Activated B cell treated with CpG ODN at 0.5 μM for 24 hours (primary cell): ENCODE measurements around the gene VPS13D. TPM values are rescaled to one million over a fixed set of nuclear protein-coding genes. Genes with fewer than 3 reads are reported as not detected.

ENCODE experiments used
- ATAC-seq: fragments of 200-7000 bp; cut with Tn5 transposase; one replicate; pipeline ENCODE4 v1.10.0; 2021; ENCODE audit warnings: low read depth, mild to moderate bottlenecking, moderate library complexity
- CTCF ChIA-PET: fragments of 350-600 bp; sonication (Branson Sonifier 250); formaldehyde crosslinking; loops from one replicate; lab custom pipeline; 2021; ENCODE audit warnings: antibody characterized with exemption; lab: Charles Lee
- POLR2A ChIA-PET: fragments of 350-600 bp; sonication (Branson Sonifier 250); formaldehyde crosslinking; loops from one replicate; lab custom pipeline; 2021; ENCODE audit warnings: antibody characterized with exemption; lab: Charles Lee
- DNase-seq: peaks from one replicate; pipeline ENCODE4 v3.0.0; 2022
- H3K27ac Mint-ChIP-seq: one replicate; pipeline ENCODE4 v1.8.0; 2020; ENCODE audit warnings: mixed read lengths
- H3K27me3 Mint-ChIP-seq: one replicate; pipeline ENCODE4 v1.8.0; 2021; ENCODE audit warnings: mixed read lengths
- H3K36me3 Mint-ChIP-seq: one replicate; pipeline ENCODE4 v1.8.0; 2021; ENCODE audit warnings: low read depth, mixed read lengths
- H3K4me1 Mint-ChIP-seq: one replicate; pipeline ENCODE4 v1.8.0; 2021; ENCODE audit warnings: mixed read lengths
- H3K4me3 Mint-ChIP-seq: one replicate; pipeline ENCODE4 v1.8.0; 2020; ENCODE audit warnings: mild to moderate bottlenecking, mixed read lengths
- H3K9me3 Mint-ChIP-seq: one replicate; pipeline ENCODE4 v1.8.0; 2020; ENCODE audit warnings: mixed read lengths
- intact Hi-C: fragments of 100-400 bp; cut with micrococcal nuclease; formaldehyde crosslinking; loops from one replicate; pipeline ENCODE4 v1.15.1; 2024
- total RNA-seq: library from RNA; stranded (reverse); gene quantifications from 2 replicates; pipeline ENCODE4 v1.2.3, GENCODE V29; 2022
- TF ChIP-seq, protein P1 (sequence below): fragments of 200-600 bp; IDR thresholded peaks from one replicate; pipeline ENCODE4 v1.8.0; 2022; ENCODE audit warnings: antibody characterized with exemption, mild to moderate bottlenecking

VPS13D gene
- total RNA-seq, 1 donor from 2014 or later = 64.5 TPM

GRCh38 chr1:12185918-12186678 lies 43.7 kb upstream of the VPS13D start:
- ChIA-PET CTCF (interaction anchor here (1.4 kb wide), 1 partner anchor 61 kb away, joined by 6 read pairs; no protein-coding TSS in a partner anchor), POLR2A (no interaction called here)
- DNase-seq (no peak), ATAC-seq (no peak)
- Mint-ChIP-seq H3K36me3 (peaks cover 52% of the 10 kb centered on the region), H3K9me3 (no peaks in the 10 kb centered on the region), H3K4me1 (peaks cover 59% of the 10 kb centered on the region), H3K27me3 (no peaks in the 10 kb centered on the region), H3K4me3 (no peak overlapping the region), H3K27ac (peak overlapping the region; percentile 50)
- TF ChIP-seq, protein P1, sequence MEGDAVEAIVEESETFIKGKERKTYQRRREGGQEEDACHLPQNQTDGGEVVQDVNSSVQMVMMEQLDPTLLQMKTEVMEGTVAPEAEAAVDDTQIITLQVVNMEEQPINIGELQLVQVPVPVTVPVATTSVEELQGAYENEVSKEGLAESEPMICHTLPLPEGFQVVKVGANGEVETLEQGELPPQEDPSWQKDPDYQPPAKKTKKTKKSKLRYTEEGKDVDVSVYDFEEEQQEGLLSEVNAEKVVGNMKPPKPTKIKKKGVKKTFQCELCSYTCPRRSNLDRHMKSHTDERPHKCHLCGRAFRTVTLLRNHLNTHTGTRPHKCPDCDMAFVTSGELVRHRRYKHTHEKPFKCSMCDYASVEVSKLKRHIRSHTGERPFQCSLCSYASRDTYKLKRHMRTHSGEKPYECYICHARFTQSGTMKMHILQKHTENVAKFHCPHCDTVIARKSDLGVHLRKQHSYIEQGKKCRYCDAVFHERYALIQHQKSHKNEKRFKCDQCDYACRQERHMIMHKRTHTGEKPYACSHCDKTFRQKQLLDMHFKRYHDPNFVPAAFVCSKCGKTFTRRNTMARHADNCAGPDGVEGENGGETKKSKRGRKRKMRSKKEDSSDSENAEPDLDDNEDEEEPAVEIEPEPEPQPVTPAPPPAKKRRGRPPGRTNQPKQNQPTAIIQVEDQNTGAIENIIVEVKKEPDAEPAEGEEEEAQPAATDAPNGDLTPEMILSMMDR = no peak
- intact Hi-C loops = loop anchor here (2.0 kb wide), 1 partner anchor 23 kb away; no protein-coding TSS in a partner anchor

GRCh38 chr1:12186679-12186985 lies 43.2 kb upstream of the VPS13D start:
- Mint-ChIP-seq H3K36me3 (peaks cover 52% of the 10 kb centered on the region), H3K4me3 (no peak overlapping the region), H3K27ac (peak overlapping the region; percentile 50), H3K9me3 (no peaks in the 10 kb centered on the region), H3K4me1 (peaks cover 55% of the 10 kb centered on the region), H3K27me3 (no peaks in the 10 kb centered on the region)
- ChIA-PET POLR2A (no interaction called here), CTCF (interaction anchor here (2.8 kb wide), 1 partner anchor 61 kb away, joined by 18 read pairs; no protein-coding TSS in a partner anchor)
- no peak for ATAC-seq
- intact Hi-C loops = no loop called here
- TF ChIP-seq, protein P1 = no peak
- no peak for DNase-seq

- Mint-ChIP-seq H3K27me3 (no peaks in the 10 kb centered on the region), H3K36me3 (peaks cover 58% of the 10 kb centered on the region), H3K9me3 (no peaks in the 10 kb centered on the region), H3K4me1 (peaks cover 40% of the 10 kb centered on the region), H3K4me3 (no peak overlapping the region), H3K27ac (peak overlapping the region; percentile 13)
- TF ChIP-seq, protein P1 = no peak
- ATAC-seq (no peak), DNase-seq (no peak)
- CTCF ChIA-PET = interaction anchor here (0.6 to 2.8 kb wide), 2 partner anchors 23 to 63 kb away, joined by 4 to 18 read pairs; no protein-coding TSS in a partner anchor
- intact Hi-C loops = no loop called here
- POLR2A ChIA-PET = no interaction called here
These were observed 41.7 kb upstream of the VPS13D start for GRCh38 chr1:12188115-12188514.

GRCh38 chr1:12188657-12189327 lies 41.0 kb upstream of the VPS13D start:
- peaks cover 34% of the 10 kb centered on the region for H3K4me1 Mint-ChIP-seq
- H3K27ac Mint-ChIP-seq = no peak overlapping the region
- ChIA-PET POLR2A (interaction anchor here (0.9 kb wide), 1 partner anchor 49 kb away, joined by 3 read pairs; no protein-coding TSS in a partner anchor), CTCF (interaction anchor here (0.6 to 2.8 kb wide), 2 partner anchors 22 to 64 kb away, joined by 4 to 18 read pairs; no protein-coding TSS in a partner anchor)
- no peak overlapping the region for H3K4me3 Mint-ChIP-seq
- ATAC-seq (no peak), DNase-seq (no peak)
- intact Hi-C loops = no loop called here
- no peaks in the 10 kb centered on the region for H3K9me3 Mint-ChIP-seq
- peaks cover 61% of the 10 kb centered on the region for H3K36me3 Mint-ChIP-seq
- no peaks in the 10 kb centered on the region for H3K27me3 Mint-ChIP-seq
- TF ChIP-seq, protein P1 = no peak

- ChIA-PET CTCF (interaction anchor here (2.8 kb wide), 1 partner anchor 64 kb away, joined by 18 read pairs; no protein-coding TSS in a partner anchor), POLR2A (interaction anchor here (0.9 kb wide), 1 partner anchor 50 kb away, joined by 3 read pairs; no protein-coding TSS in a partner anchor)
- H3K27me3 Mint-ChIP-seq = no peaks in the 10 kb centered on the region
- intact Hi-C loops = no loop called here
- H3K4me1 Mint-ChIP-seq = peaks cover 33% of the 10 kb centered on the region
- no peak overlapping the region for H3K27ac Mint-ChIP-seq
- ATAC-seq = no peak
- peaks cover 65% of the 10 kb centered on the region for H3K36me3 Mint-ChIP-seq
- H3K4me3 Mint-ChIP-seq = no peak overlapping the region
- no peak for DNase-seq
- H3K9me3 Mint-ChIP-seq = no peaks in the 10 kb centered on the region
- TF ChIP-seq, protein P1 = no peak
These were observed 40.5 kb upstream of the VPS13D start for GRCh38 chr1:12189328-12189682.
